MM.1S (cell line): ENCODE results near the gene HOXB5.

ENCODE experiments used
- DNase-seq: peaks from one replicate; pipeline ENCODE4 v3.0.0-alpha.2; 2015
- H2AFZ ChIP-seq: fragments of 300-600 bp; sonication (generic); 2 replicates; pipeline ENCODE4 v1.6.0; 2016; ENCODE audit warnings: antibody characterized with exemption, low read length
- H3F3A ChIP-seq: fragments of 300-600 bp; sonication (generic); 2 replicates; pipeline ENCODE4 v1.6.1; 2016; ENCODE audit warnings: mild to moderate bottlenecking, antibody characterized with exemption, low read length, moderate library complexity, mixed read lengths; ENCODE audit not compliant: insufficient read depth
- H3K27ac ChIP-seq: fragments of 300-600 bp; sonication (generic); 2 replicates; pipeline ENCODE4 v1.5.1; 2016; ENCODE audit warnings: mild to moderate bottlenecking, low read length
- H3K27me3 ChIP-seq: fragments of 300-600 bp; sonication (generic); replicated peaks from 2 replicates; pipeline ENCODE4 v1.6.0; 2016; ENCODE audit warnings: low read length; ENCODE audit not compliant: insufficient read depth
- H3K36me3 ChIP-seq: fragments of 300-600 bp; sonication (generic); replicated peaks from 2 replicates; pipeline ENCODE4 v1.6.1; 2016; ENCODE audit warnings: mild to moderate bottlenecking, low read length, mixed read lengths; ENCODE audit not compliant: insufficient read depth
- H3K4me1 ChIP-seq: fragments of 300-600 bp; sonication (generic); 2 replicates; pipeline ENCODE4 v1.6.1; 2016; ENCODE audit warnings: low read length, mixed read lengths
- H3K4me2 ChIP-seq: fragments of 300-600 bp; sonication (generic); 2 replicates; pipeline ENCODE4 v1.6.0; 2016; ENCODE audit warnings: low read depth, low read length
- H3K4me3 ChIP-seq: fragments of 300-600 bp; sonication (generic); 2 replicates; pipeline ENCODE4 v1.5.1; 2016; ENCODE audit warnings: low read length, mixed read lengths
- H3K79me2 ChIP-seq: fragments of 300-600 bp; sonication (generic); 2 replicates; pipeline ENCODE4 v1.6.1; 2016; ENCODE audit warnings: mixed run types, low read length, mixed read lengths
- H3K9ac ChIP-seq: fragments of 300-600 bp; sonication (generic); 2 replicates; pipeline ENCODE4 v1.6.1; 2016; ENCODE audit warnings: low read length, mixed read lengths
- H3K9me2 ChIP-seq: fragments of 300-600 bp; sonication (generic); replicated peaks from 2 replicates; pipeline ENCODE4 v1.6.1; 2016; ENCODE audit warnings: mild to moderate bottlenecking, low read length, mixed read lengths; ENCODE audit not compliant: insufficient read depth
- H3K9me3 ChIP-seq: fragments of 300-600 bp; sonication (generic); replicated peaks from 2 replicates; pipeline ENCODE4 v1.6.1; 2016; ENCODE audit warnings: mild to moderate bottlenecking, low read length, mixed read lengths; ENCODE audit not compliant: insufficient read depth
- H4K20me1 ChIP-seq: fragments of 300-600 bp; sonication (generic); 2 replicates; pipeline ENCODE4 v1.6.1; 2016; ENCODE audit warnings: mild to moderate bottlenecking, low read length, moderate library complexity, mixed read lengths; ENCODE audit not compliant: insufficient read depth
- EZH2 ChIP-seq: fragments of 300-600 bp; sonication (generic); optimal IDR thresholded peaks from 2 replicates; pipeline ENCODE3; 2017; ENCODE audit warnings: low read depth, mild to moderate bottlenecking, antibody characterized with exemption, low read length, mixed read lengths
- EZH2phosphoT487 ChIP-seq: fragments of 300-600 bp; sonication (generic); IDR thresholded peaks from 2 replicates; pipeline ENCODE4 v1.6.1; 2018; ENCODE audit warnings: antibody characterized with exemption, low read length
- TF ChIP-seq, protein P1 (sequence below): fragments of 300-600 bp; sonication (generic); IDR thresholded peaks from 2 replicates; pipeline ENCODE4 v1.5.1; 2016; ENCODE audit warnings: antibody characterized with exemption, low read length, mixed read lengths

The HOXB5 gene

DNA sequence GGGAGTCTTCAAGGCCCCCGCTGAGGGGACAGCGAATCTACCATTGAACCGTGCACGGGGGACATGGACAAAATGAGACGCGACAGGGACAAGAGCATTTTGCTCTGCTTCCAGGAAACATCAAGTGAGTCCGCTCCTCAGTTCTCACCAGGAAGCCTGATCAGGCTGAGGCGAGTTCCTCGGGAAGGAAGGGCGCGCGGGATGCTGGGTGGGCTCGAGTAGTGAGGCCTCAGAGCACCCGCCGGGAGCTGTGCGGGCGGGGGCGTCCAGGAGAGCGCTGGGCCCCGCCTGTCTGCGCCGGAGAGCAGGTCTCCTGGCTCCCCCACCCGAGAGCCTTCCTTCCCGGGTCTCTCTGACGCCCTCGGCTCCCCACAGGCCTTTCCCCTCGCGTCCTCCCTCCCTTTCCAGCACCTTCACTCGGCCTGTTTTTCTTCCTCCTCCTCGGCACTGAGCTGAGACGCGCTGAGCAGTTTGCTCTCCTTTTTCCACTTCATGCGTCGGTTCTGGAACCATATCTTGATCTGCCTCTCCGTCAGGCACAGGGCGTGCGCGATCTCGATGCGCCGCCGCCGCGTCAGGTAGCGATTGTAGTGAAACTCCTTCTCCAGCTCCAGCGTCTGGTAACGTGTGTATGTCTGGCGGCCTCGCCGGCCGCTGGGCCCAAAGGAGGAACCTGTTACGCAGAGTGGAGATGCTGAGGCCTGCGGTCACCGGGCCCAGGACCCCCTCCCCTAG lies 2.6 kb upstream of the HOXB5 start:
- no peak overlapping the region for H3K9ac ChIP-seq
- TF ChIP-seq EZH2 (no peak), EZH2phosphoT487 (no peak)
- TF ChIP-seq, protein P1, sequence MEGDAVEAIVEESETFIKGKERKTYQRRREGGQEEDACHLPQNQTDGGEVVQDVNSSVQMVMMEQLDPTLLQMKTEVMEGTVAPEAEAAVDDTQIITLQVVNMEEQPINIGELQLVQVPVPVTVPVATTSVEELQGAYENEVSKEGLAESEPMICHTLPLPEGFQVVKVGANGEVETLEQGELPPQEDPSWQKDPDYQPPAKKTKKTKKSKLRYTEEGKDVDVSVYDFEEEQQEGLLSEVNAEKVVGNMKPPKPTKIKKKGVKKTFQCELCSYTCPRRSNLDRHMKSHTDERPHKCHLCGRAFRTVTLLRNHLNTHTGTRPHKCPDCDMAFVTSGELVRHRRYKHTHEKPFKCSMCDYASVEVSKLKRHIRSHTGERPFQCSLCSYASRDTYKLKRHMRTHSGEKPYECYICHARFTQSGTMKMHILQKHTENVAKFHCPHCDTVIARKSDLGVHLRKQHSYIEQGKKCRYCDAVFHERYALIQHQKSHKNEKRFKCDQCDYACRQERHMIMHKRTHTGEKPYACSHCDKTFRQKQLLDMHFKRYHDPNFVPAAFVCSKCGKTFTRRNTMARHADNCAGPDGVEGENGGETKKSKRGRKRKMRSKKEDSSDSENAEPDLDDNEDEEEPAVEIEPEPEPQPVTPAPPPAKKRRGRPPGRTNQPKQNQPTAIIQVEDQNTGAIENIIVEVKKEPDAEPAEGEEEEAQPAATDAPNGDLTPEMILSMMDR, result no peak
- H3K9me3 ChIP-seq, result no peaks in the 10 kb centered on the region
- no peaks in the 10 kb centered on the region for H3K4me1 ChIP-seq
- peaks cover 68% of the 10 kb centered on the region for H3K27me3 ChIP-seq
- H3K27ac ChIP-seq, result no peak overlapping the region
- H3K9me2 ChIP-seq, result no peaks in the 10 kb centered on the region
- no peaks in the 10 kb centered on the region for H4K20me1 ChIP-seq
- H2AFZ ChIP-seq, result peak overlapping the region; percentile 70
- peak overlapping the region; percentile 95 for H3K4me2 ChIP-seq
- H3K79me2 ChIP-seq, result no peaks in the 10 kb centered on the region
- no peak for DNase-seq
- H3F3A ChIP-seq, result no peaks in the 10 kb centered on the region
- H3K4me3 ChIP-seq, result peak overlapping the region; percentile 51
- H3K36me3 ChIP-seq, result no peaks in the 10 kb centered on the region

DNA sequence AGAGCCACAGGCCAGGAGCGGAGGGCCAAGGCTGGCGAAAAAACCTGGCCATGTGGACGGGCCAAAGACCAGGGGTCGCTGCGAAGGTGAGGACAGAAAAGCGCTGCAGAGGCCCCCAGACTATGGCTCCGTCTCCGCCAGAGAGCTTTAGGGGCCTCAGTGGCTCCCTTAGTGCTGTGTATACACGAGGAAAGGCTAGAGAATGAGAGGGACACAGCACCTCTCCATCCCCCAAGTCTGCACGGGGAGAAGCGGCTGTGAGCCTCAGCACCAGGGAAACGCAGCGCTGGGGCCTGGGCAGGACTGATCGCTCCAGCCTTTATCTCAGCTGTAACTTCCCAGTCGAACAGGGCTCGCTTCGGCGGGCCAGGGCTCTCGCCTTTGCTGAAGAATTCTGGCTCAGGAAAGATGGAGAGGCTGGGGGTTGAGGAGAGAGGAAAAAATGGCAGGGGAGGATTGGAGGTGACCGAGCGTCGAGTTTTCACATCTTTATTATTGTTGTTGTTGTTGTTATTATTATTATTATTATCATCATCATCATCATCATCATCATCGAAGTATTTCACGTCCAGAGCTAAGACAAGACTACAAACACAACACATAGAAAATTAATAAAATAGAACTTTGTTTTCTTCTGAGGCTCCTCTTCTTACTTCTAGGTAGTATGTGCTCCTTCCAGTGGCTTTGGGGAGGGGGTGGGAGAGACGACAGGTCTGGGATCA lies 1.9 kb upstream of the HOXB5 start:
- Histone ChIP-seq H4K20me1 (no peaks in the 10 kb centered on the region), H3K9ac (no peak overlapping the region), H3K9me3 (no peaks in the 10 kb centered on the region), H2AFZ (no peak overlapping the region), H3K27ac (no peak overlapping the region), H3K36me3 (no peaks in the 10 kb centered on the region), H3K9me2 (no peaks in the 10 kb centered on the region), H3K4me1 (no peaks in the 10 kb centered on the region), H3K4me3 (no peak overlapping the region), H3K4me2 (peak overlapping the region; percentile 95; the same call in 1 of the 2 replicates), H3F3A (no peaks in the 10 kb centered on the region), H3K79me2 (no peaks in the 10 kb centered on the region), H3K27me3 (peaks cover 61% of the 10 kb centered on the region)
- DNase-seq, result no peak
- no peak for TF ChIP-seq EZH2phosphoT487

DNA sequence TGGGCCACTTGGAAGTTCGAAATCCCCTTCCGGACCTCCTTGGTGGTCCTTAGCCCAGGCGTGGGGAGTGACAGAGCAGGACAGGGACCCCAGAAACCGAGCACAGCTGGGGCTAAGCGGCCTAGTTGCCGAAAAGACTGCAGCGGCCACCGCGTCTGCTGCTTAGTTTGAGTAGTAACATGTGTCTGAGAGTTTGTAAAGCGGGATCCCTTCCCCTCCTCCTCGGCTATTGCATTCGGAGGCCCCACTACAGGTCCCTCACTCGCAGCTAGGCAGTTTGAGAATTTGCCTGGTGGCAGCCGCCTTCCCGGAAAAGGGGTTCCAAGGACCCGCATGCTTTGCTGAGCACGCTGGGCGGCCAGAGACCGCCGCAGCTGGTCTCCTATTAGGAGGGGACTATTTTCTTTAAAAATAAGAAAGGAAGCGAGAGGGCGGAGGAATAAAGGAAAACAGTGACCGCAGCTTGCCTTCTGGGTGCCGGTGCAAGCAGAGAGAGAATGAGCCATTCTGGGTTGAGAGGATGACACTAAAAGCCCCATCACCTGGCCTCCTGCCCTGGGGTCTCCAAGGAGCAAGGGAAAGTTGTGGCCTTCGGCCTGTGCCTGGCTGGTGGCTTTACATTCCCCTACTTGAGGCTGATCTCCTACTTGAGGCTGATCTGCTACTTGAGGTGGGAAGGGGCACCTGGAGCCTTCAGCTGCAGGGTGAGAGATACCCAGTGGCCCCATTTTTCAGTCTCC lies 1.1 kb upstream of the HOXB5 start:
- Histone ChIP-seq H3K27ac (no peak overlapping the region), H3K4me2 (no peak overlapping the region), H4K20me1 (no peaks in the 10 kb centered on the region)

More for the DNA sequence above, 1.1 kb upstream of the HOXB5 start:
- no peak for DNase-seq
- no peaks in the 10 kb centered on the region for H3F3A ChIP-seq
- no peak overlapping the region for H3K9ac ChIP-seq
- H2AFZ ChIP-seq, result no peak overlapping the region
- H3K4me3 ChIP-seq, result no peak overlapping the region
- TF ChIP-seq, protein P1, result no peak
- no peak for TF ChIP-seq EZH2
- TF ChIP-seq EZH2phosphoT487, result no peak
- no peaks in the 10 kb centered on the region for H3K4me1 ChIP-seq
- H3K27me3 ChIP-seq, result peaks cover 53% of the 10 kb centered on the region
- no peaks in the 10 kb centered on the region for H3K9me2 ChIP-seq
- no peaks in the 10 kb centered on the region for H3K79me2 ChIP-seq
- H3K36me3 ChIP-seq, result no peaks in the 10 kb centered on the region
- no peaks in the 10 kb centered on the region for H3K9me3 ChIP-seq
